GM12891 (cell line): ENCODE results near the gene GPSM1.

Experiments
- POLR2A ChIP-seq: IDR thresholded peaks from 2 replicates; pipeline ENCODE4 v1.6.1; 2011; ENCODE audit warnings: low read depth, low read length, control low read depth
- POLR2AphosphoS5 ChIP-seq: IDR thresholded peaks from 2 replicates; pipeline ENCODE4 v1.6.1; 2011; ENCODE audit warnings: low read depth, low read length, control low read depth
- SPI1 ChIP-seq: IDR thresholded peaks from 2 replicates; pipeline ENCODE4 v1.6.1; 2011; ENCODE audit warnings: low read depth, low read length, control low read depth
- TAF1 ChIP-seq: IDR thresholded peaks from 2 replicates; pipeline ENCODE4 v1.6.1; 2011; ENCODE audit warnings: low read depth, low read length, control low read depth

DNA sequence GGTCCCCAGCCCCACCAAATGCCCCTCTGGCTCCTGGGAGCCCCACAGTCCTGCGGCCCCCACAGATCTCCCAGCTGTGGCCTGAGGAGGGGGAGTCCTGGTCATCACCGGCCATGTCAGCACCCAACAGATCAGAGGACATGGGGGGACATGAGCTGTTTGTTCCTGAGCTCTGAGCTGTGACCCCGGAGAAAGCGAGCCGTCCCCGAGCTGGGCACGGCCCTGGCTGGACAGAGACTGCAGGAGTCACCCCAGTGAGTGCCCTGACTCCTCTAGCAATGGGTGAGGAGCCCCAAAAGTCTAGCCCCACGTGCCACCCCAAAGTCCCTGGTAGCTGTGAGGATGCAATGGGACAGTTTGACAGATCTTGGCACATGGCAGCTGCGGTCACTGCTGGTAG, 49.1 kb upstream of the GPSM1 start:
- TF ChIP-seq POLR2A = no peak
- no peak for TF ChIP-seq TAF1
- no peak for TF ChIP-seq POLR2AphosphoS5
- no peak for TF ChIP-seq SPI1
